IMR-90 (cell line): ENCODE measurements around the gene ETFB. TPM values are rescaled to one million over a fixed set of nuclear protein-coding genes. Genes with fewer than 3 reads are reported as not detected.

Experiments
- ATAC-seq: fragments of 200-7000 bp; cut with Tn5 transposase; 2 replicates; pipeline ENCODE4 v1.9.1; 2020; ENCODE audit warnings: low read depth, mild to moderate bottlenecking, moderate library complexity
- BruUV-seq: library from RNA; stranded (reverse); fragments of 400-500 nt; replicated peaks from 2 replicates; lab custom pipeline; 2021; lab: Mats Ljungman, UMichigan
- CTCF ChIA-PET: fragments of 300-600 bp; formaldehyde crosslinking; extraction: SDS; loops from one replicate; lab custom pipeline; 2021; ENCODE audit warnings: antibody characterized with exemption; lab: Yijun Ruan, JAX
- POLR2A ChIA-PET: fragments of 300-600 bp; sonication (Branson Sonifier 250); formaldehyde crosslinking; loops from one replicate; lab custom pipeline; 2022; ENCODE audit warnings: antibody characterized with exemption; ENCODE audit not compliant: unreplicated experiment; lab: Charles Lee
- DNase-seq: peaks from one replicate; pipeline ENCODE4 v3.0.0; 2013
- H2AFZ ChIP-seq: replicated peaks from 2 replicates; pipeline ENCODE3; 2013; ENCODE audit warnings: low read length, mild to moderate bottlenecking; ENCODE audit not compliant: poor library complexity
- H2AK5ac ChIP-seq: 2 replicates; pipeline ENCODE4 v1.6.1; 2013; ENCODE audit warnings: low read depth, low read length, inconsistent platforms
- H2AK9ac ChIP-seq: replicated peaks from 2 replicates; pipeline ENCODE3; 2013; ENCODE audit warnings: mild to moderate bottlenecking, low read depth, low read length, moderate library complexity; ENCODE audit not compliant: poor library complexity
- H2BK120ac ChIP-seq: 2 replicates; pipeline ENCODE4 v1.6.1; 2013; ENCODE audit warnings: low read depth, low read length, inconsistent platforms
- H2BK15ac ChIP-seq: 3 replicates; pipeline ENCODE4 v1.6.1; 2013; ENCODE audit warnings: low read depth, low read length, inconsistent platforms
- H2BK20ac ChIP-seq: 2 replicates; pipeline ENCODE4 v1.6.1; 2013; ENCODE audit warnings: low read depth, mild to moderate bottlenecking, inconsistent platforms, low read length, moderate library complexity
- H2BK5ac ChIP-seq: 2 replicates; pipeline ENCODE4 v1.6.1; 2013; ENCODE audit warnings: mild to moderate bottlenecking, low read depth, low read length, inconsistent platforms; ENCODE audit not compliant: poor library complexity, severe bottlenecking
- H3K14ac ChIP-seq: replicated peaks from 2 replicates; pipeline ENCODE4 v1.6.1; 2013; ENCODE audit warnings: low read depth, low read length, inconsistent platforms
- H3K18ac ChIP-seq: 2 replicates; pipeline ENCODE4 v1.6.1; 2013; ENCODE audit warnings: low read depth, low read length, control low read depth
- H3K23ac ChIP-seq: 2 replicates; pipeline ENCODE4 v1.6.1; 2013; ENCODE audit warnings: low read depth, low read length, inconsistent platforms
- H3K27ac ChIP-seq: 2 replicates; pipeline ENCODE4 v1.5.1; 2013; ENCODE audit warnings: mild to moderate bottlenecking, control low read depth, low read length; ENCODE audit not compliant: insufficient read depth
- H3K27me3 ChIP-seq: 2 replicates; pipeline ENCODE4 v1.6.1; 2013; ENCODE audit warnings: low read length; ENCODE audit not compliant: control insufficient read depth, insufficient read depth
- H3K36me3 ChIP-seq: 2 replicates; pipeline ENCODE4 v1.6.1; 2013; ENCODE audit warnings: low read length, mixed read lengths; ENCODE audit not compliant: control insufficient read depth, insufficient read depth
- H3K4ac ChIP-seq: 2 replicates; pipeline ENCODE4 v1.6.1; 2013; ENCODE audit warnings: low read depth, low read length, inconsistent platforms
- H3K4me1 ChIP-seq: 2 replicates; pipeline ENCODE4 v1.6.1; 2013; ENCODE audit warnings: low read length, mixed read lengths; ENCODE audit not compliant: control insufficient read depth, insufficient read depth
- H3K4me2 ChIP-seq: 2 replicates; pipeline ENCODE4 v1.6.1; 2013; ENCODE audit warnings: low read depth, mild to moderate bottlenecking, control low read depth, low read length, moderate library complexity
- H3K4me3 ChIP-seq: 2 replicates; pipeline ENCODE4 v1.5.1; 2013; ENCODE audit warnings: low read depth, mild to moderate bottlenecking, control low read depth, low read length, moderate library complexity; ENCODE audit not compliant: insufficient read depth
- H3K56ac ChIP-seq: 2 replicates; pipeline ENCODE4 v1.6.1; 2013; ENCODE audit warnings: low read length, inconsistent platforms; ENCODE audit not compliant: insufficient read depth; ENCODE audit errors: extremely low read depth
- H3K79me1 ChIP-seq, 2 experiments: 2 replicates each; pipeline ENCODE4 v1.6.1; 2013; ENCODE audit warnings: low read length in 2 of 2, inconsistent platforms in 1 of 2, low read depth in 1 of 2
- H3K9ac ChIP-seq: 2 replicates; pipeline ENCODE4 v1.6.1; 2013; ENCODE audit warnings: low read depth, low read length, control low read depth
- H3K9me1 ChIP-seq: 2 replicates; pipeline ENCODE4 v1.6.1; 2013; ENCODE audit warnings: low read length, inconsistent platforms; ENCODE audit not compliant: insufficient read depth
- H3K9me3 ChIP-seq: 2 replicates; pipeline ENCODE4 v1.6.1; 2013; ENCODE audit warnings: low read length; ENCODE audit not compliant: control insufficient read depth, insufficient read depth
- H4K20me1 ChIP-seq: 2 replicates; pipeline ENCODE4 v1.6.1; 2013; ENCODE audit warnings: low read length, inconsistent platforms; ENCODE audit not compliant: insufficient read depth
- H4K5ac ChIP-seq: 2 replicates; pipeline ENCODE4 v1.6.1; 2013; ENCODE audit warnings: mild to moderate bottlenecking, low read depth, low read length, control low read depth
- H4K8ac ChIP-seq, 2 experiments: 2 replicates each; pipeline ENCODE4 v1.6.1; 2013; ENCODE audit warnings: low read depth in 2 of 2, low read length in 2 of 2, control low read depth in 1 of 2, inconsistent platforms in 1 of 2
- H4K91ac ChIP-seq: 2 replicates; pipeline ENCODE4 v1.6.1; 2013; ENCODE audit warnings: low read depth, low read length, inconsistent platforms; ENCODE audit not compliant: insufficient read depth
- BHLHE40 ChIP-seq: fragments of 150-350 bp; IDR thresholded peaks from 2 replicates; pipeline ENCODE4 v1.6.1; 2016; ENCODE audit warnings: mild to moderate bottlenecking, low read depth, low read length
- ELK1 ChIP-seq: fragments of 150-350 bp; IDR thresholded peaks from 2 replicates; pipeline ENCODE4 v1.6.1; 2016; ENCODE audit warnings: low read depth, mild to moderate bottlenecking, low read length, moderate library complexity, borderline replicate concordance
- FOS ChIP-seq: fragments of 150-350 bp; IDR thresholded peaks from 2 replicates; pipeline ENCODE4 v1.6.1; 2016; ENCODE audit warnings: low read depth, low read length
- MAFK ChIP-seq: IDR thresholded peaks from 2 replicates; pipeline ENCODE4 v1.6.1; 2012; ENCODE audit warnings: low read depth, low read length, improper control_type of control experiment
- POLR2A ChIP-seq: IDR thresholded peaks from 2 replicates; pipeline ENCODE4 v1.6.1; 2012; ENCODE audit warnings: mild to moderate bottlenecking, low read depth, low read length
- RAD21 ChIP-seq: IDR thresholded peaks from 2 replicates; pipeline ENCODE4 v1.6.1; 2012; ENCODE audit warnings: low read length, improper control_type of control experiment
- RFX5 ChIP-seq: IDR thresholded peaks from 2 replicates; pipeline ENCODE4 v1.8.0; 2012; ENCODE audit warnings: low read depth, mild to moderate bottlenecking, low read length, moderate library complexity
- WGBS, 2 experiments: methylation state at CpG; one replicate each; pipeline versions ENCODE4 v1.1.5 to v1.1.7; 2013; ENCODE audit warnings: missing lambda C conversion rate in 2 of 2; ENCODE audit not compliant: insufficient read length in 1 of 2; ENCODE audit errors: extremely low coverage in 2 of 2; 5-methylcytosine and 5-hydroxymethylcytosine counted together
- dilution Hi-C: fragments of 300-500 bp; cut with HindIII; formaldehyde crosslinking; loops from one replicate; pipeline ENCODE4 v1.14.3; 2018; ENCODE audit warnings: low sequenced_read_pairs; ENCODE audit not compliant: unreplicated experiment
- in situ Hi-C: fragments of 300-500 bp; cut with MboI; formaldehyde crosslinking; loops from 3 replicates; pipeline ENCODE4 v1.14.3; 2019; ENCODE audit warnings: low sequenced_read_pairs, inconsistent platforms, mixed read lengths
- intact Hi-C: fragments of 100-400 bp; cut with micrococcal nuclease; formaldehyde crosslinking; loops from 2 replicates; pipeline ENCODE4 v1.10.0; 2022
- polyA plus RNA-seq, 3 experiments: library from polyadenylated mRNA; depleted of rRNA; stranded (reverse); fragments of >200 nt; gene quantifications; 2 replicates each; pipeline ENCODE4 v1.2.3, GENCODE V29; 2012; ENCODE audit warnings: low replicate concordance in 1 of 3
- total RNA-seq: library from RNA; depleted of rRNA; stranded (reverse); fragments of >200 nt; gene quantifications from 2 replicates; pipeline ENCODE4 v1.2.3, GENCODE V29; 2012

The ETFB gene
- total and polyA plus RNA-seq, 2 of the 4 experiments (the other 2 are of a cell fraction): 141 to 166 TPM

- Histone ChIP-seq H3K56ac (no peak overlapping the region), H2AK9ac (no peak overlapping the region), H3K18ac (no peak overlapping the region), H3K9me3 (no peaks in the 10 kb centered on the region; the same call in 1 of the 2 replicates), H3K4ac (no peak overlapping the region), H2BK5ac (no peak overlapping the region), H3K27ac (peak overlapping the region; percentile 16; the same call in 1 of the 2 replicates), H3K79me1 (peaks cover 4% of the 10 kb centered on the region in 2 experiments; a peak in 2 of 4 replicates), H2BK15ac (no peak overlapping the region), H3K9me1 (no peaks in the 10 kb centered on the region; the same call in 1 of the 2 replicates), H3K9ac (no peak overlapping the region), H3K4me2 (no peak overlapping the region), H2BK120ac (no peak overlapping the region), H4K5ac (no peak overlapping the region), H3K4me1 (peaks cover 2% of the 10 kb centered on the region), H3K23ac (no peak overlapping the region), H4K20me1 (no peaks in the 10 kb centered on the region), H4K8ac (no peak overlapping the region), H2BK20ac (no peak overlapping the region), H3K4me3 (no peak overlapping the region), H2AFZ (no peak overlapping the region), H3K27me3 (no peaks in the 10 kb centered on the region), H3K36me3 (peaks cover 25% of the 10 kb centered on the region), H3K14ac (no peak overlapping the region), H2AK5ac (no peak overlapping the region), H4K91ac (no peak overlapping the region)
- ChIA-PET CTCF (no interaction called here), POLR2A (no interaction called here)
- no peak for DNase-seq
- 93% methylated on average over 8 of the region's 11 CpGs; no CpG with 5 or more reads in 1 of the 2 experiments for WGBS, 2 experiments
- in situ Hi-C loops: no loop called here
- TF ChIP-seq RAD21 (no peak), FOS (no peak), RFX5 (no peak), MAFK (no peak), ELK1 (no peak), POLR2A (no peak), BHLHE40 (no peak)
- BruUV-seq: no TSS peak
- intact Hi-C loops: no loop called here
- no peak for ATAC-seq
- dilution Hi-C loops: no loop called here
These were observed 14.8 kb downstream of the ETFB start for GRCh38 chr19:51351266-51351990.
